SK-N-DZ (cell line): ENCODE measurements around the gene SYK.

Source experiments
- DNase-seq: peaks from one replicate; pipeline ENCODE4 v3.0.0-alpha.2; 2015; ENCODE audit warnings: low spot score

SYK gene

DNA sequence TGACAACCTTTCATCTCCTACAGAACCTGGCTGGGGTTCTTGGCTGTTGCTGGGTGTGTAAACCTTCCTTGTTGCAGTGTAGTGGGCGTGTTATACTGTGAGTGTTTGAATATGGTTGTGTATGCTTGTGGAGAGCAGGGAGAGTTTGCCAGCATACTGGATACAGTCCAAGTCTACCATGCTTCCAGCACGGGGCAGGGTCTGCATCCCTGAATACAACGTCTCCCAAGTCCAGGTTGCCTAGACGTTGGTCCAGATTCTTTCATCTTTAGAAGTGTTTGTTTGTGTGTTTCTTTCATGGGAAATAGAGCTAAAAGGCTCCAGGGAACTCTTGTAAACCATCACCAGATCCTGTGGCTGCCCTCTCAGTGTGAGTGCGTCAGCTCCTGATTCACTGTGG is 46.4 kb downstream of the SYK start:
- no peak for DNase-seq

DNA sequence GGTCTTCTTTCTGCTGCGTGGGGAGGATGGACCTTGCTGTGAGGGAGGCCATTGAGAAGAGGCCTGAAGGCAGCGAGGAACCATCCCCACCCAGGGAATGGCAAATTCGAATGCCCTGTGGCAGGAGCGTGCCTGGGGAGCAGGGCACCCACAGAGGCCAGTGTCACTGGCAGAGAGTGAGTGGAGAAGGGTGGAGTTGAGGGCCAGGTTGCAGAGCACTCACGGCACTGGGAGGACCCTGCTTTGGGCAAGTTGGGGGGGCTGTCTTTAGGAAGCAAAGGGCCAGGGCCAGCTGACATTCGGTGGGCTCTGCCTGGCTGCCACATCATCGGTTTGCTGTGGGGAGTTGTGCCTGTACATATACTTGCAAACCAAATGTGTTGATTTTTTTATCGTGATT is 47.2 kb downstream of the SYK start:
- no peak for DNase-seq

- DNase-seq, result no peak
Observed at GRCh38 chr9:90851444-90851843, 49.8 kb downstream of the SYK start.

- DNase-seq, result no peak
Observed at GRCh38 chr9:90853945-90854344, 52.3 kb downstream of the SYK start.

GRCh38 chr9:90854637-90855175 is 53.1 kb downstream of the SYK start:
- DNase-seq, result no peak

DNA sequence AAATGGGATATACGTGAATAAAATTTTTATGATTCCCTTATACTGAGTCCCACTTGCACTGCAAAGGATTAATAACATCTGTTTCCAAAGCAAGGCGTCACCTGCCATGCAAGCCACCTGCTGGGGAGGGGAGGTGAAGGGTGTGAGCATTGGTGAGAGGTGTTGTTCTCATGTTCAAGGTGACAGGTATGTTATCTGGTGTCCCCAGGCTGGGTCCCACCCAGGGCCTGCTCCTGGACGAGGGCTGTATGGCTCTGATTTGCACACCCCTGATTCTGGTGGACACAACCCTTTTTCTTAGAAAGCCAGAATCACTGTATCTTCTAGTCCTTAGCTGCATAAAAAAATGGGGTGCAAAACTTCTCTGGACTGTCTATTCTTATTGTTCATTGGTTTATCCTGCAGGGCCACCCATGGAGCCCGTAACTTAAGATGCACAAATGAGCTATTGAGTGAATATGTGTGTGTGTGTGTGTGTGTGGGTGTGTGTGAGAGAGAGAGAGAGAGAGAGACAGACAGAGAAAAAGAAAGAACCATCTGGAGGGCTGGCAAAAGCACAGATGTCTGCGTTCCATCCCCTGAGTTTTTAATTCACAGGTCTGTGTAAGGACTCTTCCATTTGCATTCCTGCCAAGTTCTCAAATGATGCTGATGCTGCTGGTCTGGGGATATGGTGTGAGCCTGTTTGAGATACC is 53.7 kb downstream of the SYK start:
- DNase-seq, result no peak

DNA sequence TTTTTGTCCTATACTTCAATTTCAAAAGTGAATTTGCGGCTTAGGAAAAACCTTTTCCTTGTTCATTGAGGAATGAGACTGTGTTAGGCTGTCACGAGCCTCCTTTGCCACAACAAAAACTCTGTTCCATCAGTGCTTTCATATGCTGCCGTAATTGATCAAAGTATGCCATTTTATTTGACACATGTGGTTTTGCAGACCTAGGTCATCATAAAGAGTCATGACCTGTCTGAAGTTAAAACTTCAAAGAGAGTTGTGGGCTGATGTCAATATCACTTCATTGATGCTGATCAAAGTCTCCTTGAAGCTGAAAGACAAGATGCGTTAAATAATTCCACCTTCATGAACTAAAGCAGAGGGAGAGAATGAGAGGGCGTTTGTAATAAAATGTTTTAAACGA is 55.5 kb downstream of the SYK start:
- no peak for DNase-seq

- no peak for DNase-seq
Observed at GRCh38 chr9:90857855-90858254, 56.2 kb downstream of the SYK start.

- DNase-seq, result no peak
Observed at GRCh38 chr9:90858457-90858901, 56.9 kb downstream of the SYK start.

DNA sequence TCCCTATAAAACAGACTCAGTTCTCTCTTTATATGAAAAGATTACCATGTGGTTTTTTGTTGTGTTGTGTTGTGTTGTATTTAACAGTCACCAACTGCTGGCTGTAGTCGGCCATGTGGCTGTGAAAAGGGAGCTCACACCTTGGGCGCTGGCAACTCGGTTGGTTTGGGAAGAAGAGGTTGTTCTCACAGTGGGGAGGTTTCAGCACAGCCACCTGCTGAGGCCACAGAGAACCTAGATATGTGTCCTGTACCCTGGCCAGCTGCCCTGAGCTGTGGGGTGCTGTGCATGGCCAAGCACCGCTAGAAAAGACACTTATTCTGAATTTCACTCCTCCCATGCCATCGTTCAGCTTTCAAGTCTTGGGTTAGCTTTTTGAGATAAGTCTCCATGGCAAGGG is 58.8 kb downstream of the SYK start:
- no peak for DNase-seq

DNA sequence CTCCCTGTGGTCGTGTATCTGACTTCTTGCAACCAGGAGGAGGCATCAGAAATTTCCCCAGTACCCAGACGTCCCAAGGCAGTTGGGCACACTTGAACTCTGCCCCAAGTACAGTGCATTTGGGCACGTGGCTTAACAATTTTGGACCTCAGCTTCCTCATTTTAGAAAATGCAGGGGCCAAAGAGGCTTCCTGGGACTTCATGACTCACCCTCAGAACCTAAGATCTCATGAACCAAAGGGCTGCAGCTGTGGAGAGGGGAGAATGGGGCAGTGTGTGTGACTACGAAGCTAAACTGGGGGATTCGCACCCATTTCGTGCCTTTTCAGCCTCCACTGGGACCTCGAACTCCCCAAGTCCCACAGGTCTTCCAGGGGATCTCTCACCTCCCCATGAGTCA is 59.2 kb downstream of the SYK start:
- no peak for DNase-seq

- no peak for DNase-seq
Observed at GRCh38 chr9:90861380-90861779, 59.8 kb downstream of the SYK start.

- no peak for DNase-seq
Observed at GRCh38 chr9:90861826-90862740, 60.5 kb downstream of the SYK start.

GRCh38 chr9:90864779-90865178 is 63.2 kb downstream of the SYK start:
- DNase-seq, result no peak

GRCh38 chr9:90867101-90867500 is 65.5 kb downstream of the SYK start:
- no peak for DNase-seq

DNA sequence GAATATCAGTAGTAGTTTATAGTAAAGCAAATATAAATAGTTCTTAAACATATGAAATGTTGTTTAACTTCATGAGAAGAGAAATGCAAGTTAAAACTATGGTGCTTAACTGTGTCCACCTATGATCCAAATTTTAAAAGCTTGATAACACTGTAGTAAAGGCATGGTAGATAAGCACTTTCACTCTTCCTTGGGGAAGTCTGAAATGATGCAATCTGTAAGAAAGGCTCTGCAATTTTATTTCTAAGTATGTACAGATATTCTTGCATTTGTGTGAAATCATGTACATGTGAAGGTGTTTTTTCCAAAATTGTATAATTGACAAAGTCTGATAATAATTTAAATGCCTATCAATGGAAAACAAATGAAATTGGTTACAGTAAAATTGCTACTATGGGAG is 66.9 kb downstream of the SYK start:
- DNase-seq, result no peak

GRCh38 chr9:90869361-90869760 is 67.7 kb downstream of the SYK start:
- DNase-seq, result no peak

DNA sequence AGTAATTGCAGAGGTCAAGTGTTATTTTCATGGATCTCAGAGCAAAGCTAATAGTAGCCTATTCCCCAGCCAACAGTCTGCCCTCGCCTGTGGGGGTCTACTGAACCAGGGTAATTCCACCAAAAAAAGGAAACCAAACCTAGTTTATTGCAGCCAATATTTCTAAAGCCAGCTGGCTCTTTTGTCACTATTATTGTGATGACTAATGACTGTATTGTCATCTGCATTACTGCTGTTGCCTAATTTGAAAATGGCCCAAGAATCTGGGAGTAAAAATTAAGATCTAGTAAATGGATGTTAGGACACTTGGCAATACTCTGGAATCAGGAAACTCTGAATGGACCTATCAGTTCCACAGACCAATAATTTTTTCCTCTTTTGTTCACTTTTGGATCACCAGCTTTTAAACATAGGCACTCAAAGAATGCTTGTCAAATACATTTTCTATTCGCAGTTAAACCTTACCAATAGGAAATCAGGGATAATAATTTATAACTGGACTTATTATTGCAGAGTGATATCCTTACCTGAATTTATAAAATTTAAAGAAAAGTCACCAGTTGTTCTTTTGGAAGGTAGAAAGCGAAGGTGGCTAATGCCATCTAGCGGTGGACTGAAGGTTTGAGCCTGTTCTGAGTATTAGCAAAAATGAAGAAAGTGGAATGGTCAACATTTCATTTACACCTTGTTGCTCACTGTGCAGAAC is 69.2 kb downstream of the SYK start:
- peak; percentile 18 for DNase-seq

- no peak for DNase-seq
Observed at GRCh38 chr9:90871327-90871935, 69.8 kb downstream of the SYK start.

DNA sequence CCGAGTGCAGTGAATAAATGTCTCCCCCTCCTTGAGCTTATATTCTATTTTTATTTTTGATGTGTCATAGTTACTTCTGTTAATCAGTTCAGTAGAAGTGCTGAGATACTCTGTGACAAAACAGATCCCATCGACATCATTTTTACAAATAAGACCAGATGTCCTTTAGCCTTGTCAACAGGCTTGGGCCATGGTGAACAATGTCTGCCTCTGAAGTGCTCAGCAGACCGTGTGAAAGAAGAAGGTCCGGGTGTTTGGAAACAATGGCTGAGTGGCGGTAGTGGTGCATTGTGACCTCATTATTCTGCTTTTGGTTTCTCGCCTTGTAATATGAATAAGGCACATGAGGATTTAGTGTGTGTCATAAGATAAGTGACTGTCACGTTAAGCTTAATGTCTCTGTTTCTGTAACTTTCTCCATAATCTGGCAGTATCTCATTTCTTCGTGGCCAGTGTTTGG is 71.2 kb downstream of the SYK start:
- no peak for DNase-seq

DNA sequence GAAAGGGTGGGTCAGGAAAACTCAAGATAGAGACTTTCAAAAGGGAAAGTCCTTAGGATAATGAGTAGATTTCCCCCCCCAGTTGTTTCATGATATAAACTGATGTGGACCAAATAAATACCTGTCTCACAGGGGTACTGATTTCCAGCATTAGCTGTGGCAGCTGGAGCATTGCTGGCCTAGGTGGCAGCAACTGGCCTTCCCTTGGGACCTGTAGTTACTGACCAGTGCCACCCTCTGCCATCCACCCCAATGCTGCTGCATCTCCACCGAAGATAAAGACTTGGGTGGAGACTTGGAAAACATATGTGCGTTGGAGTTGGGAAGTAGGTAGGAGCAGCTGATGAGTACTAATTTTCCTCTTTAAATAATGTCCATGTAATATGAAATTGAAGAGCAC is 71.8 kb downstream of the SYK start:
- no peak for DNase-seq

- no peak for DNase-seq
Observed at GRCh38 chr9:90874194-90874593, 72.6 kb downstream of the SYK start.
